ENCODE results near the gene ZFP82.

DNA sequence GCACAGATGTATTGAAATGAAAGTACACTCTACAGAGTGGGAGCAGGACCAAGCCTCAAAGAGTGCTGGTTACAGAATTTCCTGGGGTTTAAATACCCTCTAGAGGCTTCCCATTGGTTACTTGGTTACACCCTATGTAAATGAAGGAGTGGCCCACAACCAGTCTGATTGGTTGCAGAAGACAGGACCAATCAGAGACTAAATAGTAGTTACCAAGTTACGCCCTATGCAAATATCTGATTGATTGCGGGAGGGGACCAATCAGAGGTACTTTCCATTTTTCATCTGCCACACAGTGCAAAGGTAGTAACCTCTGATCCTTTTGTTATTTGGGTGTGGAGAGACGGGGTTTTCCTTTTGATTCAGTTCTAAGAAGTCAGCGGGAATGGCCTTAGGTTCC is 5.5 kb upstream of the ZFP82 start:
- TF ChIP-seq, protein P1, sequence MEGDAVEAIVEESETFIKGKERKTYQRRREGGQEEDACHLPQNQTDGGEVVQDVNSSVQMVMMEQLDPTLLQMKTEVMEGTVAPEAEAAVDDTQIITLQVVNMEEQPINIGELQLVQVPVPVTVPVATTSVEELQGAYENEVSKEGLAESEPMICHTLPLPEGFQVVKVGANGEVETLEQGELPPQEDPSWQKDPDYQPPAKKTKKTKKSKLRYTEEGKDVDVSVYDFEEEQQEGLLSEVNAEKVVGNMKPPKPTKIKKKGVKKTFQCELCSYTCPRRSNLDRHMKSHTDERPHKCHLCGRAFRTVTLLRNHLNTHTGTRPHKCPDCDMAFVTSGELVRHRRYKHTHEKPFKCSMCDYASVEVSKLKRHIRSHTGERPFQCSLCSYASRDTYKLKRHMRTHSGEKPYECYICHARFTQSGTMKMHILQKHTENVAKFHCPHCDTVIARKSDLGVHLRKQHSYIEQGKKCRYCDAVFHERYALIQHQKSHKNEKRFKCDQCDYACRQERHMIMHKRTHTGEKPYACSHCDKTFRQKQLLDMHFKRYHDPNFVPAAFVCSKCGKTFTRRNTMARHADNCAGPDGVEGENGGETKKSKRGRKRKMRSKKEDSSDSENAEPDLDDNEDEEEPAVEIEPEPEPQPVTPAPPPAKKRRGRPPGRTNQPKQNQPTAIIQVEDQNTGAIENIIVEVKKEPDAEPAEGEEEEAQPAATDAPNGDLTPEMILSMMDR (conservative IDR thresholded peaks at IDR 0.05; ENCODE audit: low read depth, low read length): no peak
- TF ChIP-seq EZH2phosphoT487 (IDR thresholded peaks at IDR 0.05; ENCODE audit: borderline replicate concordance, low read length) (no peak), EZH2 (IDR thresholded peaks at IDR 0.05; ENCODE audit: low read length, unreplicated experiment) (no peak)

Measured in PC-3 (cell line).